HCT116 (cell line): ENCODE data around the gene DYNLT2B. TPM values are rescaled to one million over a fixed set of nuclear protein-coding genes. Genes with fewer than 3 reads are reported as not detected.

ENCODE experiments used
- ATAC-seq: fragments of 200-7000 bp; cut with Tn5 transposase; 2 replicates; pipeline ENCODE4 v1.9.1; 2020; ENCODE audit warnings: mild to moderate bottlenecking, moderate library complexity
- BruUV-seq: library from RNA; stranded (reverse); fragments of 400-500 nt; replicated peaks from 2 replicates; lab custom pipeline; 2021; lab: Mats Ljungman, UMichigan
- CTCF ChIA-PET: fragments of 300-600 bp; sonication (Branson Sonifier 250); formaldehyde crosslinking; loops from one replicate; lab custom pipeline; 2021; ENCODE audit warnings: antibody characterized with exemption; lab: Charles Lee
- POLR2A ChIA-PET: fragments of 300-600, 350-600 bp; sonication (Branson Sonifier 250); formaldehyde crosslinking; loops from one replicate; lab custom pipeline; 2021; ENCODE audit warnings: antibody characterized with exemption; lab: Charles Lee
- RAD21 ChIA-PET, 2 experiments: fragments of 300-600 bp; sonication (Branson Sonifier 250); formaldehyde crosslinking; loops; one replicate each; lab custom pipeline; 2023; ENCODE audit warnings: low total read pairs in 2 of 2; ENCODE audit not compliant: uncharacterized antibody in 2 of 2, unreplicated experiment in 2 of 2, low non-redundant PET in 1 of 2; lab: Charles Lee
- DNase-seq: peaks from one replicate; pipeline ENCODE4 v3.0.0-alpha.2; 2010; ENCODE audit warnings: low read depth, low spot score
- H2AFZ ChIP-seq: fragments of 200-600 bp; shearing (Covaris generic), sonication (generic); 2 replicates; pipeline ENCODE4 v1.6.1; 2017; ENCODE audit warnings: low read depth, mixed run types, mixed read lengths, antibody characterized with exemption, low read length; ENCODE audit not compliant: poor library complexity, severe bottlenecking
- H3K27ac ChIP-seq: 2 replicates; pipeline ENCODE4 v1.5.1; 2012; ENCODE audit warnings: low read depth, low read length
- H3K27me3 ChIP-seq: fragments of 200-600 bp; sonication (generic); 2 replicates; pipeline ENCODE4 v1.6.1; 2016; ENCODE audit warnings: mixed run types, low read length, mixed read lengths; ENCODE audit not compliant: insufficient read depth
- H3K36me3 ChIP-seq, 2 experiments: fragments of 200-500 bp in 1 of 2; fragments of 200-600 bp in 1 of 2; sonication (Bioruptor generic) in 1 of 2; sonication (generic) in 1 of 2; 2 replicates each; pipeline versions ENCODE4 v1.5.1 to v1.6.1; 2014 to 2016; ENCODE audit warnings: low read length in 2 of 2, inconsistent platforms in 1 of 2, mixed read lengths in 1 of 2, mixed run types in 1 of 2; ENCODE audit not compliant: insufficient read depth in 2 of 2, control insufficient read depth in 1 of 2
- H3K4me1 ChIP-seq, 2 experiments: fragments of 200-600 bp in 1 of 2; sonication (generic) in 1 of 2; 2 replicates each; pipeline versions ENCODE4 v1.5.1 to v1.6.1; 2012 to 2017; ENCODE audit warnings: low read length in 2 of 2, inconsistent platforms in 1 of 2, mild to moderate bottlenecking in 1 of 2, mixed read lengths in 1 of 2, mixed run types in 1 of 2, moderate library complexity in 1 of 2; ENCODE audit not compliant: insufficient read depth in 2 of 2, control insufficient read depth in 1 of 2
- H3K4me2 ChIP-seq: fragments of 200-600 bp; sonication (generic); 2 replicates; pipeline ENCODE4 v1.6.1; 2017; ENCODE audit warnings: mixed run types, low read length, mixed read lengths
- H3K4me3 ChIP-seq, 2 experiments: fragments of 200-600 bp in 1 of 2; sonication (generic) in 1 of 2; replicated peaks in 1 of 2; 2 replicates each; pipeline ENCODE4 v1.5.1; 2011 to 2016; ENCODE audit warnings: low read length in 2 of 2, control low read depth in 1 of 2, low read depth in 1 of 2, mild to moderate bottlenecking in 1 of 2, mixed read lengths in 1 of 2, mixed run types in 1 of 2
- H3K79me2 ChIP-seq: fragments of 200-600 bp; sonication (generic); 2 replicates; pipeline ENCODE4 v1.6.1; 2017; ENCODE audit warnings: mild to moderate bottlenecking, mixed run types, low read length, moderate library complexity, mixed read lengths; ENCODE audit not compliant: insufficient read depth
- H3K9ac ChIP-seq: fragments of 200-600 bp; sonication (generic); 2 replicates; pipeline ENCODE4 v1.6.1; 2016; ENCODE audit warnings: low read length, mixed read lengths
- H3K9me2 ChIP-seq: fragments of 200-600 bp; sonication (generic), shearing (Covaris generic); 2 replicates; pipeline ENCODE4 v1.6.1; 2017; ENCODE audit warnings: mixed run types, mild to moderate bottlenecking, moderate library complexity; ENCODE audit not compliant: insufficient read depth
- H3K9me3 ChIP-seq, 2 experiments: fragments of 200-500 bp in 1 of 2; fragments of 200-600 bp in 1 of 2; sonication (Bioruptor generic) in 1 of 2; sonication (generic) in 1 of 2; 2 replicates each; pipeline ENCODE4 v1.6.1; 2014 to 2017; ENCODE audit warnings: low read length in 2 of 2, mixed read lengths in 2 of 2, inconsistent platforms in 1 of 2, low read depth in 1 of 2, mild to moderate bottlenecking in 1 of 2, mixed run types in 1 of 2, moderate library complexity in 1 of 2; ENCODE audit not compliant: control insufficient read depth in 1 of 2, insufficient read depth in 1 of 2
- H4K20me1 ChIP-seq: fragments of 200-600 bp; sonication (generic), shearing (Covaris generic); 2 replicates; pipeline ENCODE4 v1.6.1; 2017; ENCODE audit warnings: mixed run types, mild to moderate bottlenecking, moderate library complexity; ENCODE audit not compliant: insufficient read depth
- CBX3 ChIP-seq: IDR thresholded peaks from 2 replicates; pipeline ENCODE4 v1.6.1; 2012; ENCODE audit warnings: low read depth
- CEBPB ChIP-seq: IDR thresholded peaks from 2 replicates; pipeline ENCODE4 v1.6.1; 2012; ENCODE audit warnings: low read depth
- EGR1 ChIP-seq: IDR thresholded peaks from 2 replicates; pipeline ENCODE4 v1.6.1; 2012; ENCODE audit warnings: low read depth
- EZH2 ChIP-seq: fragments of 200-600 bp; sonication (generic); IDR thresholded peaks from 2 replicates; pipeline ENCODE4 v1.6.1; 2017; ENCODE audit warnings: antibody characterized with exemption, mixed run types
- EZH2phosphoT487 ChIP-seq: fragments of 200-600 bp; IDR thresholded peaks from 2 replicates; pipeline ENCODE4 v1.6.1; 2018; ENCODE audit warnings: antibody characterized with exemption, borderline replicate concordance
- FOSL1 ChIP-seq: IDR thresholded peaks from 2 replicates; pipeline ENCODE4 v1.6.1; 2012; ENCODE audit warnings: low read depth
- JUND ChIP-seq: IDR thresholded peaks from 2 replicates; pipeline ENCODE4 v1.6.1; 2012
- POLR2A ChIP-seq: IDR thresholded peaks from 2 replicates; pipeline ENCODE4 v1.7.0; 2011; ENCODE audit warnings: borderline replicate concordance; ENCODE audit not compliant: insufficient read depth, insufficient read length; ENCODE audit errors: extremely low read depth
- POLR2AphosphoS5 ChIP-seq: IDR thresholded peaks from 2 replicates; pipeline ENCODE4 v1.6.1; 2011; ENCODE audit warnings: mild to moderate bottlenecking, low read depth, low read length, moderate library complexity
- RAD21 ChIP-seq: IDR thresholded peaks from 2 replicates; pipeline ENCODE4 v1.6.1; 2012; ENCODE audit warnings: low read depth, mild to moderate bottlenecking
- SP1 ChIP-seq: IDR thresholded peaks from 2 replicates; pipeline ENCODE4 v1.6.1; 2012; ENCODE audit warnings: low read depth
- SRF ChIP-seq: IDR thresholded peaks from 2 replicates; pipeline ENCODE4 v1.6.1; 2012; ENCODE audit warnings: low read depth
- TCF7L2 ChIP-seq: IDR thresholded peaks from 2 replicates; pipeline ENCODE4 v1.7.0; 2011; ENCODE audit warnings: borderline replicate concordance, inconsistent platforms; ENCODE audit not compliant: insufficient read depth, insufficient read length; ENCODE audit errors: extremely low read depth
- YY1 ChIP-seq: IDR thresholded peaks from 2 replicates; pipeline ENCODE4 v1.6.1; 2011; ENCODE audit warnings: low read length, low read depth, moderate library complexity, mild to moderate bottlenecking; ENCODE audit not compliant: insufficient replicate concordance; ENCODE audit errors: extremely low read depth
- ZFX ChIP-seq: fragments of 450-650 bp; IDR thresholded peaks from 2 replicates; pipeline ENCODE4 v1.6.1; 2017
- ZNF274 ChIP-seq: fragments of 200-500 bp; sonication (Bioruptor generic); IDR thresholded peaks from 2 replicates; pipeline ENCODE4 v1.6.1; 2014; ENCODE audit warnings: mild to moderate bottlenecking, low read depth, low read length, inconsistent platforms
- intact Hi-C: fragments of 100-400 bp; cut with micrococcal nuclease; formaldehyde crosslinking; loops from 2 replicates; pipeline ENCODE4 v1.10.0; 2022
- total RNA-seq: library from RNA; stranded (reverse); gene quantifications from one replicate; pipeline ENCODE4 v1.2.1, GENCODE V29; 2021; ENCODE audit not compliant: unreplicated experiment
- TF ChIP-seq, protein P1 (sequence below): IDR thresholded peaks from 2 replicates; pipeline ENCODE4 v1.6.1; 2011; ENCODE audit warnings: mild to moderate bottlenecking, low read length, moderate library complexity; ENCODE audit not compliant: insufficient replicate concordance; ENCODE audit errors: extremely low read depth
- TF ChIP-seq, protein P2 (sequence below): IDR thresholded peaks from 2 replicates; pipeline ENCODE4 v1.6.1; 2012
- TF ChIP-seq, protein P3 (sequence below), 3 experiments: fragments of 200-600 bp in 1 of 3; sonication (generic) in 1 of 3; IDR thresholded peaks in 2 of 3; conservative IDR thresholded peaks in 1 of 3; 2 replicates each; pipeline ENCODE4 v1.5.1; 2012 to 2017; ENCODE audit warnings: low read depth in 2 of 3, low read length in 2 of 3, antibody characterized with exemption in 1 of 3, borderline replicate concordance in 1 of 3, control low read depth in 1 of 3, mild to moderate bottlenecking in 1 of 3, mixed read lengths in 1 of 3, mixed run types in 1 of 3, moderate library complexity in 1 of 3; ENCODE audit not compliant: insufficient read depth in 1 of 3

Gene DYNLT2B
- total RNA-seq, 1 experiment from 2014 or later, result 9.7 TPM

DNA sequence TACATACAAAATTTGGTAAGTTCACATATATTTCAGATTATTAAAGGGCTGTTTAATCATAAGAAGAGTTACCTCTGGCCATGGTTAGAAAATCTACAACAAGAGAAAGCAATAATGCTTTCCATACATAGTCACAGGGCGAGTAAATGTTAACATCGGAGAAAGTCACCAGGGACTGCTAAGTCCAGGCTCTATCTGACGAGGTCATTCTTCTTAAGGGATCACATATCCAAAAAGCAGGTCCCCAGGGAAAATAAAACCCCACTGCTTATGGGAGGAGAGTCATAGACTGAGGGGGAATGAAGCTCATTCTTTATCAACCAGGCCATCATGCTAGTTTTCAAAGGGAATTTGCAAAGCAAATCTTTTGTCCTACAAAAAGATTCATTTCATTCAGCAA is 33.6 kb downstream of the DYNLT2B start:
- no peak for TF ChIP-seq CEBPB
- TF ChIP-seq JUND, result no peak
- no peak for TF ChIP-seq RAD21
- no TSS peak for BruUV-seq
- ChIA-PET POLR2A (no interaction called here), RAD21 (no interaction called here), CTCF (no interaction called here)
- Histone ChIP-seq H3K9me3 (no peaks in the 10 kb centered on the region), H2AFZ (no peak overlapping the region), H3K36me3 (no peaks in the 10 kb centered on the region), H3K79me2 (peaks cover 76% of the 10 kb centered on the region), H3K4me2 (no peak overlapping the region), H3K27ac (no peak overlapping the region), H3K27me3 (no peaks in the 10 kb centered on the region), H3K9ac (no peak overlapping the region), H3K4me1 (peaks cover 15 to 35% of the 10 kb centered on the region in 2 experiments), H3K4me3 (no peak overlapping the region), H3K9me2 (no peaks in the 10 kb centered on the region), H4K20me1 (no peaks in the 10 kb centered on the region)
- intact Hi-C loops, result no loop called here
- ATAC-seq (no peak), DNase-seq (no peak)

DNA sequence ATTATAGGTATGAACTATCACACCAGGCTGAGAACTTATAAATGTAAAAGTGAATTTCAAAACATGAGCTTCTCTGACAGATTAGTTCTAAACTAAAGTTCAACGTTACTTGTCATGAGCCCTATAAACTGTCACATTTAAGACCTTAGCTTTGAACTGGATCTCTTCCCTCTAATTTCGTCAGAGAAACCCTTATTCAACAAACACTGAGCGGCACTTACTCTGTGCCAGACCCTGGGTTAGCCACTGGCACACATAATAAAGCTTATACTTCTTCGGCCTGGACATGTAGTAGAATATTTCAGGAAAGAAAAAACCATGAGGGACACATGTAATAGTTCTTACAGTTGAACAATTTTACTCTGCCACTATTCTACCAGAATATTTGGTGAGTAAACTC is 36.1 kb downstream of the DYNLT2B start:
- no peaks in the 10 kb centered on the region for H3K9me3 ChIP-seq
- ATAC-seq, result no peak
- RAD21 ChIA-PET, result no interaction called here
- no peaks in the 10 kb centered on the region for H3K27me3 ChIP-seq
- no peak for DNase-seq
- H3K9me2 ChIP-seq, result no peaks in the 10 kb centered on the region
- H3K4me1 ChIP-seq, result peaks cover 26 to 49% of the 10 kb centered on the region in 2 experiments
- intact Hi-C loops, result no loop called here
- no peaks in the 10 kb centered on the region for H4K20me1 ChIP-seq
- peaks cover 93% of the 10 kb centered on the region for H3K79me2 ChIP-seq
- H3K27ac ChIP-seq, result no peak overlapping the region
- no peak overlapping the region for H3K4me3 ChIP-seq
- H3K36me3 ChIP-seq, result no peaks in the 10 kb centered on the region
- no TSS peak for BruUV-seq
- TF ChIP-seq TCF7L2 (no peak), ZNF274 (no peak), ZFX (no peak), POLR2A (no peak), FOSL1 (no peak), EZH2phosphoT487 (no peak), SRF (no peak), SP1 (no peak), POLR2AphosphoS5 (no peak), JUND (no peak), YY1 (no peak), CBX3 (no peak), EZH2 (no peak), EGR1 (no peak)
- TF ChIP-seq, protein P1, sequence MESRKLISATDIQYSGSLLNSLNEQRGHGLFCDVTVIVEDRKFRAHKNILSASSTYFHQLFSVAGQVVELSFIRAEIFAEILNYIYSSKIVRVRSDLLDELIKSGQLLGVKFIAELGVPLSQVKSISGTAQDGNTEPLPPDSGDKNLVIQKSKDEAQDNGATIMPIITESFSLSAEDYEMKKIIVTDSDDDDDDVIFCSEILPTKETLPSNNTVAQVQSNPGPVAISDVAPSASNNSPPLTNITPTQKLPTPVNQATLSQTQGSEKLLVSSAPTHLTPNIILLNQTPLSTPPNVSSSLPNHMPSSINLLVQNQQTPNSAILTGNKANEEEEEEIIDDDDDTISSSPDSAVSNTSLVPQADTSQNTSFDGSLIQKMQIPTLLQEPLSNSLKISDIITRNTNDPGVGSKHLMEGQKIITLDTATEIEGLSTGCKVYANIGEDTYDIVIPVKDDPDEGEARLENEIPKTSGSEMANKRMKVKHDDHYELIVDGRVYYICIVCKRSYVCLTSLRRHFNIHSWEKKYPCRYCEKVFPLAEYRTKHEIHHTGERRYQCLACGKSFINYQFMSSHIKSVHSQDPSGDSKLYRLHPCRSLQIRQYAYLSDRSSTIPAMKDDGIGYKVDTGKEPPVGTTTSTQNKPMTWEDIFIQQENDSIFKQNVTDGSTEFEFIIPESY, result no peak
- TF ChIP-seq, protein P2, sequence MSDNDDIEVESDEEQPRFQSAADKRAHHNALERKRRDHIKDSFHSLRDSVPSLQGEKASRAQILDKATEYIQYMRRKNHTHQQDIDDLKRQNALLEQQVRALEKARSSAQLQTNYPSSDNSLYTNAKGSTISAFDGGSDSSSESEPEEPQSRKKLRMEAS, result no peak
- TF ChIP-seq, protein P3, sequence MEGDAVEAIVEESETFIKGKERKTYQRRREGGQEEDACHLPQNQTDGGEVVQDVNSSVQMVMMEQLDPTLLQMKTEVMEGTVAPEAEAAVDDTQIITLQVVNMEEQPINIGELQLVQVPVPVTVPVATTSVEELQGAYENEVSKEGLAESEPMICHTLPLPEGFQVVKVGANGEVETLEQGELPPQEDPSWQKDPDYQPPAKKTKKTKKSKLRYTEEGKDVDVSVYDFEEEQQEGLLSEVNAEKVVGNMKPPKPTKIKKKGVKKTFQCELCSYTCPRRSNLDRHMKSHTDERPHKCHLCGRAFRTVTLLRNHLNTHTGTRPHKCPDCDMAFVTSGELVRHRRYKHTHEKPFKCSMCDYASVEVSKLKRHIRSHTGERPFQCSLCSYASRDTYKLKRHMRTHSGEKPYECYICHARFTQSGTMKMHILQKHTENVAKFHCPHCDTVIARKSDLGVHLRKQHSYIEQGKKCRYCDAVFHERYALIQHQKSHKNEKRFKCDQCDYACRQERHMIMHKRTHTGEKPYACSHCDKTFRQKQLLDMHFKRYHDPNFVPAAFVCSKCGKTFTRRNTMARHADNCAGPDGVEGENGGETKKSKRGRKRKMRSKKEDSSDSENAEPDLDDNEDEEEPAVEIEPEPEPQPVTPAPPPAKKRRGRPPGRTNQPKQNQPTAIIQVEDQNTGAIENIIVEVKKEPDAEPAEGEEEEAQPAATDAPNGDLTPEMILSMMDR (IDR thresholded peaks at IDR 0.05 in 2 of 3, conservative IDR thresholded peaks at IDR 0.05 in 1 of 3; ENCODE audit: borderline replicate concordance in 1 of 3, insufficient read depth in 1 of 3, low read depth in 2 of 3, low read length in 2 of 3), result no peak
- H3K4me2 ChIP-seq, result no peak overlapping the region
- no peak overlapping the region for H3K9ac ChIP-seq
- no peak overlapping the region for H2AFZ ChIP-seq
- CTCF ChIA-PET, result no interaction called here
- POLR2A ChIA-PET, result no interaction called here
